GM11168 (cell line): Measurements from ENCODE around the gene GBGT1.
"Not testable (repeated sequence)": the region's sequence is repeated elsewhere in the genome, so short reads cannot be mapped to it uniquely, and the experiment has no call there.

Source experiments
- in situ Hi-C: fragments of 300-500 bp; cut with MboI; formaldehyde crosslinking; loops from one replicate; pipeline ENCODE4 v1.12.0; 2022; ENCODE audit warnings: low sequenced_read_pairs; ENCODE audit not compliant: unreplicated experiment

Gene GBGT1

DNA sequence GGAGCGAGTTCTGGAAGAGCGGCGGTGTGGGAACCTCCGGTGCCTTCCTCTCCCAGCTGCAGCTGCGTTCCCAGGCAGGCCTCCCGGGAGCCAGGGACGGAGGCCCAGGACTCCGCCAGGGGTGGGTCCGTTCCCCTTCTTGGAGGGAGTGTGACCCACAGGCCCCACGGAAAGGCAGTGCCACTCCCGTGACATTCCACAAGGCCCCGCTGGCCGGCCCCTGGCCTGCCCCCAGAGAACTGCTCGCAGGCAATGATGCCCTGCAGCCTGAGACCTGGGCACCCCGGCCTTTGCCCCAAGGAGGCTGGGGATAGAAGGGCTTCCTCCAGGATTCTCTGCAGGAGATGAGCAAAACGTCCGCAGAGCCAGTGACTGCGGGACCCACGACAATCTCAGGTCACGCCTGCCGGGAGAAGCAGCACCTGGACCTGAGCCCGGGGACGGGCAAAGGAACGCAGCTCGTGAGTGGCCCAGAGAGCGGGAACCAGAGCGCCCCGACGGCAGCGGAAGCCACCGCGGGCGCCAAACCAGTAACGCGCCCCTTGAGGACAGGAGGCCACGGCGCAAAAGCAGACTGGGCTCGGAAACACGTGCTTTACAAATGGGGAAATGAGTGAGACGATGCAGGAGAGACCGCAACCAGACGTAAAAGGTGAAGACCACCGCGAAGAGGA is 36.1 kb upstream of the GBGT1 start:
- in situ Hi-C loops: loop anchor here (25.0 kb wide), 1 partner anchor 288 kb away; the partner anchor contains the start of gene SLC2A6

DNA sequence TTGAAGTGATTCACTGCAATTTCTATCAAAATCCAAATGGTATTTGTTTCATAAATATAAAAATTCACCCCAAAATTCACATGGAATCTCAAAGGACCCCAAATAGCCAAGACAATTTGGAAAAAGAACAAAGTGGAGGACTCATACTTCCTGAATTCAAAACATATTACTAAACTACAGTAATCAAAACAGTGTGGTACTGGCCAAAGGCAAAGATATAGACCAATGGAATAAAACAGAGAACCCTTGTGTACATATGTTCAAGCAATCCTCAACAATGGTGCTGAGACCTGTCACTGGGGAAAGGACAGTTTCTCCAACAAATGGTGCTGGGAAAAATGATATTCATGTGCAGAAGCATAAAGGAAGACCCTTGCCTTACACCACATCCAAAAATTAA is 31.3 kb upstream of the GBGT1 start:
- in situ Hi-C loops: loop anchor here (25.0 kb wide), 1 partner anchor 292 kb away; the partner anchor contains the start of gene SLC2A6

DNA sequence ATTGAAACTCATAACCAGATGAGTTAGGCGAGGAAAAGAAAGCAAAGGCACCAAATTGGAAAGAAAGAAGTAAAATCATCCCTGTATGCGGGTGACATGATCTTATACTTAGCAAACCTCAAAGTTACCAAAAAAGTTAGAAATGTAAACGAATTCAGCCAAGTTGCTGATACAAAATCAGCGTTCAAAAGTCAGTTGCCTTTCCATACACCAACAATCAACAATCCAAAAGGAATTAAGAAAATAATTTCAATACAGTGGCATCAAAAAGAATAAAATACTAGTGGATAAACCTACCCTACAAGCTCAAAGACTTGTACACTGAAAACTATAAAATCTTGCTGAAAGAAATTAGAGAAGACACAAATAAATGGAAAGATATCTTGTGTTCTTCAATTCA is 30.9 kb upstream of the GBGT1 start:
- in situ Hi-C loops: loop anchor here (25.0 kb wide), 1 partner anchor 293 kb away; the partner anchor contains the start of gene SLC2A6

DNA sequence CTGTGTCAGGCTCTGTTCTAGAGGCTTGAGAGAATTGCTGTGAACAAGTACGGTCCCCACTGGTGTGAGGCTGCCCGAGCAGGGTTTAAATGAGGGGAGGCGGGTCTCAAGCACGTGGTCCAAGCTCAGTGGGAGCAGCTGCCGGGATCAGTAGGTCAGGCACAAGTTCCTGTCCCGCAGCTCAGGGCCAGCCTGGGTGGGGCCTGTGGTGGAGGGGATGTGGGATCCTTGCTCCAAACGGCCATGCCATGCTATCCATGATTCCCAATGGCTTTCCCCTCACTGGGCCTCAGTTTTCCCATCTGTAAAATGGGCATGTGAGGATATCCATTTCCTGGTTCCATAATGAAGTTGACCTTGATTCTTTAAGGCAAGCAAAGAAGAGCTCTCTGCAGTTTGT is 28.3 kb upstream of the GBGT1 start:
- in situ Hi-C loops: loop anchor here (25.0 kb wide), 1 partner anchor 295 kb away; the partner anchor contains the start of gene SLC2A6

DNA sequence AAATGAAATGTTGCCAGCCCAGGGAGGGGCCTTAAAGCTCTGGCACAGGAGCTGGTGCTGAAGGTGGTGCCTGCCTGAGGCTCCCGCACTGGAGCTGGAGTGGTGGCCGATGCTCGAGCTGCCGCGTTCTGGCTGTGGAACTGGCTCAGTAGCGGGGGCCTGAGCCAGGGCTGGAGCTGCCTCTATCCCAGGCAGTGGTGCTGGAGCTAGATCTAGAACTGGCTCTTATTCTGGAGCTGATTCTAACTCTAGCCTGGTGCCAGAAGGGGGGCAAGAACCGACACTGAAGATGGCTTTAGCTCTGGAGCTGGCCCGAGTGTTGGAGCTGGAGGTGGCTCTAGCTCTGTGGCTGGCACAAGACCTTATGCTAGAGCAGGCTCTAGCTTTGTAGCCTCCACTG is 26.1 kb upstream of the GBGT1 start:
- in situ Hi-C loops: loop anchor here (25.0 kb wide), 1 partner anchor 297 kb away; the partner anchor contains the start of gene SLC2A6

DNA sequence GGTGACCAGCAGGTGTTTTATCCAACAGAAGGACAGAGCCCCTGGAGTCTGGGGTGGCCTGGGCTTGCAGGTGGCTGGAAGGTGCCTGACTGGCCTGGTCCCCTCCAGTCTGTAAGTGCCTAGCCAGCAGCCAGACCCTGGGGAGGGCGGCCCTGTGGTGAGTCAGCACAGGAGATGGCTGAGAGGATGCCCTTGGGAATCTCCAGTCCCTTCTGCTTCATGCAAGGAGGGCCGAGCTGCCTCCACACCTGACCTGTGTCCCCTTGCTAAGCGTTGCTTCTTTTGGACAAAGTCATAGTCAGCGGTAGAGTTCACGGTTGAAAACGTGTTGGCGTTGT is 25.1 kb upstream of the GBGT1 start:
- in situ Hi-C loops: loop anchor here (25.0 kb wide), 1 partner anchor 298 kb away; the partner anchor contains the start of gene SLC2A6

DNA sequence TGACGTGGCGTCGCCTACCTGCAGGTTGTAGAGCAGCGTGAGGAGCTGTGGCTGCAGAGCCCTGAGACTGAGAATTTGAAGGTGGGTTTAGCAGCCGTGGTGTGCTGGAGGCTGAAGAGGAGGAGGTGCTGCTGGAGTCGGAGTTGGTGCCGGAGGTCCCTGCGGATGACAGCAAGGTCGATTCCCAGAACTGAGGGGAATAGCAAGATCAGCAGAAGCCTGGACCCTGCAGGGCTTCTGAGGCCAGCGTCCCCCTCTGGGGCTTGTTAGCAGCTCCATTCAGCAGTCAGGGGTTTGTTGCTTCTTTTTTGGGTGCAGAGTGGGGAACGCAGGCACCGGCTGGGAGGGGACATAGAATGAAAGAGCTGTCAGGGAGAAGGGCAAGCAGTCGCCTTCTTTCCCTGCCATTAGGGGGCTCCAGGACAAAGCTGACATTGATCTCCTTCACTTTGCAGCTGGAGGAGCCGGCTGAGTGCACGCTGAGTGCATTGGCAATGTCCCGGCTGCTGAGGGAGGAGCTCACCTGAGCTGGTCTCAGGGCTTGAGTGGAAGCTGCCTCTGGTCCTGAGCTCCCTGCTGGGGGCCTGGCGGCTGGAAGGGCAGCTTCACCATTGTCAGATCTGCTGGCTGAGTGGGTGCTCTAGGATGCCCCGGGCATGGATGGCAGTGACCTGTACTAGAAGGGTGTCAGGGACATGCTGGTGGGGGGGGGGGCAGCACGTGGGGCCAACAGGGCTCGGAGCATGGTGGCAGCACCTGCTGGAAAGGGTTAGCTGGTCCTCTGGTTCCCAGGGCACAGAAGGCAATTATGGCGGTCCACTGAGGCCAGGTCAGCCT is 24.5 kb upstream of the GBGT1 start:
- in situ Hi-C loops: loop anchor here (25.0 kb wide), 1 partner anchor 299 kb away; the partner anchor contains the start of gene SLC2A6

DNA sequence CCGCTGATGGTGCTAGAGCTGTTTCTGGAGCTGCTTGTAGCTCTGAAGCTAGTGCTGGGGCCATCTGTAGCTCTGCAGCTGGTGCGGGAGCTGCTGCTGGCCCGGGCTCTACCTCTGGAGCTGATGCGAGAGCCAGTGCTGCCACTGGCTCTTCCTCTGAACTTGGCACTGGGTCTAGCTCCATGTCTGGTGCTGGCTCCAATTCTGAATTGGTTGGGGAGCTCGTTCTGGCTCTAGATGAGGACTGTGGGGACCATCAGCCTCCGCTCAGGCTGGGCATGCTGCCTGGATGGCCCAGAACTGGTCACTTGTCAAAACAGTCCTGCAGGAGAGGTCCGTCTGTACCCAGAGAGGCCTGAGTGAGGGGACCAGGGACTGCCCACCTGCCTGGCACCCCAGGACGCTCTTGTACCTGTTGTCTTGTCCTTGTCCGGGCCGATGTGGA is 23.9 kb upstream of the GBGT1 start:
- in situ Hi-C loops: loop anchor here (25.0 kb wide), 1 partner anchor 300 kb away; the partner anchor contains the start of gene SLC2A6

DNA sequence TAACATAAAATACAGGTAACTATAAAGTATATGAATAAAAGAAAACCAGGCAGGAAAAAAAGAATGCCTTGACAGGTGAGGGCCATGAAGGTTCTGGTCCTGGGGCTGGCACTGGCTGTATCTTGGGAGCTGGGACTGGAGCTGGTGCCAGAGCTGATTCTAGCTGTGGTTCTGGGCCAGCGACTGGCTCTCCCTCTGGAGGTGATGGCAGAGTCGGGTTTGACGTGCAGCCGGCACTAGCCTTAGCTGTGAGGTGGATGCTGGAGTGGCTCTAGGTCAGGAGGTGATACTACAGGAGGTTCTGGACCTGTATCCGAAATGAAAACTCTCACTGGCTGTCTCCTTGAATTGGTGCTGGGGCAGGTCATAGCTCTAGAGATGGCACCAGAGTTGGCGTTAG is 23.0 kb upstream of the GBGT1 start:
- in situ Hi-C loops: loop anchor here (25.0 kb wide), 1 partner anchor 301 kb away; the partner anchor contains the start of gene SLC2A6

DNA sequence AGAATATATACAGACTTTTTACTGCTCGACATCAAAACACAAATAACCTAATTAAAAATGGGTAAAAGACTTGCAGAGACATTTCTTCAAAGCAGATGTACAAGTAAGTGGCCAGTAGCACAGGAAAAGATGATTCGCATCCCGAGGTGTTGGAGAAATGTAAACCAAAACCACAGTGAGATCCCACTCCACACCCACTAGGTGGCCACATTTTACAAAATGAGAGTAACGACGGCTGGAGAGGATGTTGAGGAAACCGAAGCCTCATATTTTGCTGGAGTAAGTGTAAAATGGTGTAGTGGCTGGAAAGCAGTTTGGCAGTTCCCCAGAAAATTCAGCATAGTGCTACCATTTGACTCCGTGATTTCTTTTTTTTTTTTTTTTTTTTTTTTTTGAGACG is 21.3 kb upstream of the GBGT1 start:
- in situ Hi-C loops: loop anchor here (25.0 kb wide), 1 partner anchor 302 kb away; the partner anchor contains the start of gene SLC2A6

DNA sequence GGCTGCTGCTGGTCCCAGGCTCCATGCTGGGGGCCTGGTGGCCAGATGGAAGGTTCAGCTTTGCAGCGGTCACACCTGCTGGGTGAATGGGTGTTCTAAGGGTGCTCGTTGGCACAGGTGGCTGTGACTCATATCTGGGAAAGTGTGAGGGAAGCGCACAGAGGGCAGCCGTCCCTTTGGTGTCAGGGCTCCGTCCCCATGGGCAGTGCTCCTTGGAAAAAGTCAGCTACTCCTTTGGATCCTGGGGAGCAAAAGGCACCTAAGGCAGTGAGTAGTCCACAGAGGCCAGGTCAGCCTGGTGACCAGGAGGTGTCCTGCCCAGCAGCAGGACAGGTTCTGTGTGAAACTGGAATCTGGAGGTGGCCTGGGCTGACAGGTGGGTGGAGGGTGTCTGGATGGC is 18.4 kb upstream of the GBGT1 start:
- in situ Hi-C loops: loop anchor here (25.0 kb wide), 1 partner anchor 305 kb away; the partner anchor contains the start of gene SLC2A6

DNA sequence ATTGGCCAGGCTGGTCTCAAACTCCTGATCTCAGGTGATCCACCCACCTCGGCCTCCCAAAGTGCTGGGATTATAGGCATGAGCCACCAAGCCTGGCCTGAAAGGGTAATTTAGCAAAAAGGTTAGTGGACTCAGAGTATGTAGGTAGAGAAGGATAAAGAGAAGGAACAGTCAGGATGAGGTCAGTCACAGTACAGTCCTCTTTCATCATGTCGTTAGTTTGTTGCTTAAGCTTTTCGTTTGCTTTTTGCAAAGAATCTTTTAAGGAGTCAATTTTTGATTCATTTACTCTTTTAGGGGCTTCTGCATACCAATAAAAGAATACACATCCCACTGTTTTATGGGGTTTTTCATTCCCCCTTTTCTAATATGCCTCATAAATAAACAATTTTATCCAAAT is 17.8 kb upstream of the GBGT1 start:
- in situ Hi-C loops: loop anchor here (25.0 kb wide), 1 partner anchor 306 kb away; the partner anchor contains the start of gene SLC2A6

DNA sequence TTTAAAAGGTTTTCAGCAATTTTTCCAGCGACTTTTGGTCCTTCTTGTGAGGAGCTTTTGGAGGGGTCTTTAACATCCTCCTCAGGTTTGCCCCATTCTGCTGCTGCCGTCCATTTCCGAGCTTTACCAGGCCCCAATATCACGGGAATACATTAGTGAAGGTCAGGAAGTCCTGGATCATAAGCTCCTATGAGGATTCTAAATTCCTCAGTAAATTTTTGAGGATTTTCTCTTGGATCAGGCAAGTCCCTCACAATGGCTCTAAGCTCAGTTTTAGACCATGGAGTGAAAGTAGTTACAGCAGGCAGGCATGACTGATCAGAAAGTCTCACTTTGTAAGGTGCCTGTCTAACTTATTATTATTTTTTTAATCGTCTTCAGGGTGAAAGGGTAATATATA is 17.2 kb upstream of the GBGT1 start:
- in situ Hi-C loops: loop anchor here (25.0 kb wide), 1 partner anchor 306 kb away; the partner anchor contains the start of gene SLC2A6

DNA sequence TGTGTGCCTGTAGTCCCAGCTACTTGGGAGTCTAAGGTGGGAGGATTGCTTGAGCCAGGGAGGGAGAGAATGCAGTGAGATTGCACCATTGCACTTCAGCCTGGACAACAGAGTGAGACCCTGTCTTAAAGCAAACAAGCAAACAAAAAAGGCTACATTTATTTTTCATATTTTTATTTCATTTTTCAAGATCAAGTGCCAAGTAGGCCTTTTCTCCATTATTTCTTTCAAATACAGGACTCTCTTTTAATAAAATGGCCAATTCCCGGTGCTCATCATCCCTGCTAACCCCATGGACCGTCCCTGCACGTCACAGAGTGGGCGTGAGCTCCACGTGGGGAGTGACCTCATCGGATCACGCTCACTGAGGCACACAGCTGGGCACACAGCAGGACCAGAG is 9.3 kb upstream of the GBGT1 start:
- in situ Hi-C loops: no loop called here

DNA sequence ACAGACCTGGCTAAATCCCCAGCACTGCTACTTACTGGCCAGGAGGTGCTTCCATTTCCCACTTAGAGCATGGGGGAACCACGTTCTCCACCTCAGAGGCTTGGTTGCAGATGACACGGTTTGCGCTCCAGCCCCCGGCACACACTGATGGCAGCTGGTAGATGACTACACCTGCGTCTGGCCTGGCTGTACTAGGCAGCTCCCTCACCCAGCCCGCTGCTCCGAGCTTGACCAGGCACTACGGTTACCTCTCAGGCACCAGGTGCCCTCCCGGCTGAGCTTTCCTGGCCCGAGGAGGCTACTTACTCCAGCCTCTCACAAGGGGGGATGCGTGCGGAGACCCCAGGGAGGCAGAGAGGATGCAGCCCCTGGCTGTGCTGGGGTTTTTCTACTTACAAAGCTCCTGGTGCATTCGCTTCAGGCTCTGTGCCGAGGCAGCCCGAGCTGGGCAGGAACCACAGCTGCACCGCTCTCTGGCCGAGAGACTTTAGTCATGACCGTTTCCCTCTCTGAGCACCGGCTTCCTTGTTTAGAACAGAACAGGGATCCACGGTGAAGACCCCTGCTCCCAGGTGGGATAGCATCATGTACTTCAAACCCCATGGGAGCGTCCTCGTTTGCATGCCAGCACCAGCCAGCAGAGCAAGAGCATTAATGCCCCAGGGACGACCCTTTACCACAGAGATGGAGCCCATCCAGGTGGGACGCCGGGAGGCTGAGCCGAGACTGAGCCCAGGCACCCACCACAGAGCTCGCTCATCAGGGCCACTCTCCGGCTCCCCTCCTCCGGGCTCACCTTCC is 7.6 kb upstream of the GBGT1 start:
- in situ Hi-C loops: no loop called here

DNA sequence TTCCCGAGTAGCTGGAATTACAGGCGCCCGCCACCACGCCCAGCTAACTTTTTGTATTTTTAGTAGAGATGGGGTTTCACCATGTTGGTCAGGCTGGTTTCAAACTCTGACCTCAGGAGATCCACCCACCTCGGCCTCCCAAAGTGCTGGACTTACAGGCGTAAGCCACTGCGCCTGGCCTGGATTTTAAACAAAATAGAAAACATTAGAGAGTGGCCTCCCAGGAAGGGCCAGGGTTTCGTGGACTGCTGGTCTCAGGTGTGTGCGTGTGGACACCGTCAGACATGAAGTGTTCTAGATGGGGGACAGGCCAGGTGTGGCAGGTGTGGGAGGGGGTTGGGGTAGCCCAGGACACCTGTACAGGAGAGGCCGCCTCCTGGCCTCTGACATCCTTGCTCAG is 7.0 kb upstream of the GBGT1 start:
- in situ Hi-C loops: no loop called here

DNA sequence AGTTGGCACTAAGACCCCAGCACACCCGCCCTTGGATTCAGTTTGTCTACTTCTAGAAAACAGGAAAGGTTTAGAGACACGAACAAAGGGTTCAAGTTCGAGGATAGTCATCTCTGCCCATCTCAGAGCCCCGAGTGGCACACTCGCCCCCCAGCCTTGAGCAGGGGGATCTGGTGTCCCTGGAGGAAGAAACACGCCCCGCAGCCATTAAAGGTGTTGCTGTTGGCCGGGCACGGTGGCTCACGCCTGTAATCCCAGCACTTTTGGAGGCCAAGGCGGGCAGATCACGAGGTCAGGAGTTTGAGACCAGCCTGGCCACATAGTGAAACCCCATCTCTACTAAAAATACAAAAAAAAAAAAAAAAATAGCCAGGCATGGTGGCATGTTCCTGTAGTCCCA is 6.0 kb upstream of the GBGT1 start:
- in situ Hi-C loops: not testable (repeated sequence)

DNA sequence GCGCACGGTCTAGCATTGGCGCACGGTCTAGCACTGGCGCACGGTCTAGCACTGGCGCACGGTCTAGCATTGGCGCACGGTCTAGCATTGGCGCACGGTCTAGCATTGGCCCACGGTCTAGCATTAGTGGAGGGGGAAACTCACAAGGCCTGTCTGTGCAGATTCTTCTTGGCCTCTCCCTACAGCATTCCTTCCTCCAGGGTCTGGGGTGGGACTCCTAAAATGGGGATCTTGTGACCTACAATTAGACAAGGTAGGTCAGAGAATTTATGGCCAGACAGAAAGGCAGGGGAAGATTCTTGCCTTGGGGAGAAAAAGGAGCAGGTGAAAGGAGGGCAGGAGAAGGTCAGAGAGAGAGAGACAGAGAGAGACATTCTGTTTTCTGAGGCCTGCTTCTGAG is 5.4 kb upstream of the GBGT1 start:
- in situ Hi-C loops: no loop called here

DNA sequence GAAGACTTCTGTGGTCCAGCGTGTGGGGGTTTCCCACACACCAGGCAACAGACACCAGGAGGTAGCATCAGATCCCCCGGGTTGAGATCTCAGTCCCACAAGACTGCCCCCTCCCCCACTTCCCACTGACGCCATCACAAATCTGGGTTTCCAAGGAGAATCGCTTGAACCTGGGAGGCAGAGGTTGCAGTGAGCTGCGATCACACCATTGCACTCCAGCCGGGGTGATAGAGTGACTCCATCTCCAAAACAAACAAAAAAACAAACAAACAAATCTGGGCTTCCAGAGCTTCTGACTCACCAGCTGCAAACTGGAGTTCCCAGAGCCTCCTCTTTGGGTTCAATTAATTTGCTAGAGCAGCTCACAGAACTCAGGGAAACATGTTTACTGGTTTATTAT is 4.7 kb upstream of the GBGT1 start:
- in situ Hi-C loops: no loop called here

DNA sequence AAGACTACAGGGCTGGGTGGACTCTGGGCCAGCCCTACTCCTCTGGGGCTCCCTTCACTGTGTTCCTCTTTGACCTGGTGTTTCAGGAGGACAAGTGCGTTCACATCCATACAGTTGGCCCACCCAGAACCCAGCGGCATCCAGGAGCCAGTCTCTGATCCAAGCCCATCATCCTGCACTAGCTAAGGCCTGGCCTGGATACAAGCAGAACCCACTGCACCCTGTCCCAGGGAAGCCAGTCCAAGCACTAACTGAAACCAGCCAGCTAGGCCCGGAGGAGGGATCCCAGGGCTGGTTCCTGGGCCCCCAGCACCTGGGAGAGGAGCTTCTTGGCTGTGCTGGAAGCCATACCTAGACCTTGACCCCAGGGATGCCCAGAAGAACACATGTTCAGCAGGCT is 4.1 kb upstream of the GBGT1 start:
- in situ Hi-C loops: no loop called here
